Right renal pelvis (tissue), 4 donors: ENCODE data around the gene TMEM88. TPM values are rescaled to one million over a fixed set of nuclear protein-coding genes. Genes with fewer than 3 reads are reported as not detected.

Source experiments
- DNase-seq, 4 donors: peaks; one replicate each; pipeline ENCODE4 v3.0.0-alpha.2; 2013; ENCODE audit warnings: low read depth in 4 of 4, low spot score in 3 of 4, missing footprints in 1 of 4
- polyA plus RNA-seq, 4 donors: library from polyadenylated mRNA; unstranded; fragments of 120-200 nt; gene quantifications; one replicate each; pipeline ENCODE4 v1.2.1, GENCODE V29; 2013; ENCODE audit not compliant: insufficient read length in 4 of 4

The TMEM88 gene
- polyA plus RNA-seq, 4 donors = 24.2 to 29.6 (median 28.4) TPM

DNA sequence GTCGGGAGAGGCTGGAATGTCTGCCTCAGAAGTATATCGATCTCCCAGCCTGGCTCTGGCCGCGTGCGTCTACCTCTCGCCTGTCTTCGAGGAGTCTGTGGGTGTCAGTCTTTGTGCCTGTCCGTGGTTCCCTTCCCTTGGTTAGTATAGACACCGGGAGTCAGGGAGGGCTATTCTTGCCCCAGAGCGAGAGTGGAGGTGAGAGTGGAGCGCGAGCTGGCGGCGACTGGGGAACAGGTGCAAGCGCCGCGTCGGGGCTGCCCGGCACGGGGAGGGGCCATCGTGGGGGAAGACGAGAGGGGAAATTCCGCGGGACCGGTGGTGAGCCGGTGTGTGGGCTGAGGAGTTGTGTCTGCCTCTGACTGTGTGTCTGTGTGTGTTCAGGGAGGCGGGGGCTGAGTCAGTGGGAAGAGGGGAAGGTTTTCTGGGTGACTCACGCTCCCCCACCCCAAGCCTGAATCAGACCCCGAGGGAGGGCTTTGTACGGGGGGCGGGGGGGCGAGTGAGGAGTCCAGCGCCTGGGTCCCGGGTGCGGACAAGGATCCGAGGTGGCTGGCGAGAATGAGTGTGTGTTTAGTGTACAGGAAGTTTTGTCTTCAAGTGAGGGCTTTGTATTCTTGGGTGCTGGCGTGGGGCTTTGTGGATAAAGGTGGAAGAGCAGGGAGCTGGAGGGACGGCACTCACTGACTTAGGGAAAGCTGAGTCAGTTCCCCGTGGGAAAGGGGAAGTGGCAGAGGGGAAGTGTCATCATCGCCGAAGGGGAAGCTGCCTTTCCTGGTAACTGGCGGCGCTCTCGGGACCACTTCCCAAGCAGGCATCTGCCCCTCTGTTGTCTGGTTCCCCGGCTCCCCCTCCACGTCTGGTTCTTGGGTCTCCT is 12.2 kb upstream of the TMEM88 start:
- no peak for DNase-seq

GRCh38 chr17:7843257-7843535 is 11.7 kb upstream of the TMEM88 start:
- DNase-seq = no peak

DNA sequence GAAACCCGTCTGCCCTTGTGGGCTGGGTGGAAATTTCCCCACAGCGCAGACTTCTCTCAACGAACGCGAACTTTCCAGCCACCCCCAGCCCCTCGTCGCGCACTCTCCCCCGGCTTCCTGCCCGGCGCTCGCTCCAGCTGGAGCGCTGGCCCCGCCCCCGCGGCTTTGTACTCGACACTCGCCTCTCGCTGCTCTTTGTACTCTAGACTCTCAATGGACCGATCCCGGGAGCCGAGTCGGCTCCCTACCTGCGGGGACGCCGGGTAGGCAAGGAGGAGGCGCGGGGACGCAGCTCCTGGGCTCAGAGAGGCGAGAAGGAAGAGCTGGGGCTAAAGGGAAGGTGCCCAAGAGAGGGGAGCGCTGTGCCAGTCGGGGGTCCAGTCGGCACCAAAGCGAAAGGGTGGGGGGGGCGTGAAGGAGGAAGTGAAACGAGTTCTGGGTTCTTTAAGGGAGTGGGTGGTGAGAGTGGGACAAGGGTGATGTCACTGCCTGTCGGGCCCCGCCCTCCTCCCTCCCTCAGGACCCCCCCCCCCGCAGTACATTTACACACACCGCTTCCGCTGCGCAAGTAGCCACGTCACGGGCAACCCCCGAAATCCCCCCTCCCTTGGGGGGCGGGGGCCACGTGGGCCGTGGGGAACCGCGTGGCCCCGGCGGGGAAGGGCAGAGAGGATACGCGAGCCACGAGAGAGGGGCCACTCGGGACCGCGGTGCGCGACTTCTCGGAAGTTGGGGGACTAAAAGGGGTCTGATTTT is 11.2 kb upstream of the TMEM88 start:
- peak in 2 of 4 donors; percentile 70 to 71 for DNase-seq

- peak in 2 of 4 donors; percentile 83 to 84 for DNase-seq
Measured at GRCh38 chr17:7844292-7845154, 10.3 kb upstream of the TMEM88 start.

DNA sequence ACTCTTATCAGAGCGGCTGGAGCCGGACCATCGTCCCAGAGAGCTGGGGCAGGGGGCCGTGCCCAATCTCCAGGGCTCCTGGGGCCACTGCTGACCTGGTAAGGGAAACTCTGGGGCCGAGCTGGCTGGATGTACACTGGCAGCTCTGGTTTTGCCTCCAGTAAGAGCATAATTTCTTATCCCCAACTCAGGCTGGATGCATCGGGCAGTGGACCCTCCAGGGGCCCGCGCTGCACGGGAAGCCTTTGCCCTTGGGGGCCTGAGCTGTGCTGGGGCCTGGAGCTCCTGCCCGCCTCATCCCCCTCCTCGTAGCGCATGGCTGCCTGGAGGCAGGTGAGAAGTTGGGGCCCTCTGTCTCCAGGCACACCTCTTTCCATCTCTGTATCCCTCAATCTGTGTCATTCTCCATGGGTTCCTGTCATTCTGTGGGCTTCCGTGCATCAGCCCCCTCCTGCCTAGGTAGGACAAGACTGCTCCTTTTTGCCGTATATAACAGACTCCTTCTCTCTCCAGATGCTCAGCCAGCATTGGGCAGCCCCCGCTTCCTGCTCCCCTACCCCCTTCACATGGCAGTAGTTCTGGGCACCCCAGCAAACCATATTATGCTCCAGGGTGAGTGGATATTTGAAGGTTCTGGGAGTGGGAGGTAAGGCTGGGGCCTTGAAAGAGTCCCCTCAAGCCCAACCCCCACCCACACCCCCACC is 9.4 kb upstream of the TMEM88 start:
- no peak for DNase-seq

GRCh38 chr17:7846063-7846735 is 8.7 kb upstream of the TMEM88 start:
- DNase-seq = no peak

DNA sequence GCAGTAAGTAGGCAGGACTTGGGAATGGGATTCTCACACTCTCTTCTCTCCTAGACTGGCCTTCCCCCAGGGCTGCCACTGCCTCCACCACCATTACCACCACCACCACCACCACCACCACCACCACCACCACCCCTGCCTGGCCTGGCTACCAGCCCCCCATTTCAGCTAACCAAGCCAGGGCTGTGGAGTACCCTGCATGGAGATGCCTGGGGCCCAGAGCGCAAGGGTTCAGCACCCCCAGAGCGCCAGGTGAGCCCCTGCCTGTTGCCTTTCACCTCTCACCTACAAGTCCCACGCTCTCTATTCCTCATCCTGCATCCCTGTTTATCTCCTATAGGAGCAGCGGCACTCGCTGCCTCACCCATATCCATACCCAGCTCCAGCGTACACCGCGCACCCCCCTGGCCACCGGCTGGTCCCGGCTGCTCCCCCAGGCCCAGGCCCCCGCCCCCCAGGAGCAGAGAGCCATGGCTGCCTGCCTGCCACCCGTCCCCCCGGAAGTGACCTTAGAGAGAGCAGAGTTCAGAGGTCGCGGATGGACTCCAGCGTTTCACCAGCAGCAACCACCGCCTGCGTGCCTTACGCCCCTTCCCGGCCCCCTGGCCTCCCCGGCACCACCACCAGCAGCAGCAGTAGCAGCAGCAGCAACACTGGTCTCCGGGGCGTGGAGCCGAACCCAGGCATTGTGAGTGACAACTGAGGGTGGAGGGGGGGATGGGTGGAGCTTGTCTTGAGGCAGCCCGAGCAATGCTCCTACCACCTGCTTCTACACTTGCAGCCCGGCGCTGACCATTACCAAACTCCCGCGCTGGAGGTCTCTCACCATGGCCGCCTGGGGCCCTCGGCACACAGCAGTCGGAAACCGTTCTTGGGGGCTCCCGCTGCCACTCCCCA is 7.9 kb upstream of the TMEM88 start:
- no peak for DNase-seq

DNA sequence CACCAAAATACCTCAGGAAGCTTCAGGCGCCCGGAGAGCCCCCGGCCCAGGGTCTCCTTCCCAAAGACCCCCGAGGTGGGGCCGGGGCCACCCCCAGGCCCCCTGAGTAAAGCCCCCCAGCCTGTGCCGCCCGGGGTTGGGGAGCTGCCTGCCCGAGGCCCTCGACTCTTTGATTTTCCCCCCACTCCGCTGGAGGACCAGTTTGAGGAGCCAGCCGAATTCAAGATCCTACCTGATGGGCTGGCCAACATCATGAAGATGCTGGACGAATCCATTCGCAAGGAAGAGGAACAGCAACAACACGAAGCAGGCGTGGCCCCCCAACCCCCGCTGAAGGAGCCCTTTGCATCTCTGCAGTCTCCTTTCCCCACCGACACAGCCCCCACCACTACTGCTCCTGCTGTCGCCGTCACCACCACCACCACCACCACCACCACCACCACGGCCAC is 6.7 kb upstream of the TMEM88 start:
- no peak for DNase-seq

DNA sequence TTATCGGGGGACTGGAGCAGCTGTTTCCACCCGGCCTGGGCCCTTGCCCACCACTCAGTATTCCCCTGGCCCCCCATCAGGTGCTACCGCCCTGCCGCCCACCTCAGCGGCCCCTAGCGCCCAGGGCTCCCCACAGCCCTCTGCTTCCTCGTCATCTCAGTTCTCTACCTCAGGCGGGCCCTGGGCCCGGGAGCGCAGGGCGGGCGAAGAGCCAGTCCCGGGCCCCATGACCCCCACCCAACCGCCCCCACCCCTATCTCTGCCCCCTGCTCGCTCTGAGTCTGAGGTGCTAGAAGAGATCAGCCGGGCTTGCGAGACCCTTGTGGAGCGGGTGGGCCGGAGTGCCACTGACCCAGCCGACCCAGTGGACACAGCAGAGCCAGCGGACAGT is 6.1 kb upstream of the TMEM88 start:
- no peak for DNase-seq

DNA sequence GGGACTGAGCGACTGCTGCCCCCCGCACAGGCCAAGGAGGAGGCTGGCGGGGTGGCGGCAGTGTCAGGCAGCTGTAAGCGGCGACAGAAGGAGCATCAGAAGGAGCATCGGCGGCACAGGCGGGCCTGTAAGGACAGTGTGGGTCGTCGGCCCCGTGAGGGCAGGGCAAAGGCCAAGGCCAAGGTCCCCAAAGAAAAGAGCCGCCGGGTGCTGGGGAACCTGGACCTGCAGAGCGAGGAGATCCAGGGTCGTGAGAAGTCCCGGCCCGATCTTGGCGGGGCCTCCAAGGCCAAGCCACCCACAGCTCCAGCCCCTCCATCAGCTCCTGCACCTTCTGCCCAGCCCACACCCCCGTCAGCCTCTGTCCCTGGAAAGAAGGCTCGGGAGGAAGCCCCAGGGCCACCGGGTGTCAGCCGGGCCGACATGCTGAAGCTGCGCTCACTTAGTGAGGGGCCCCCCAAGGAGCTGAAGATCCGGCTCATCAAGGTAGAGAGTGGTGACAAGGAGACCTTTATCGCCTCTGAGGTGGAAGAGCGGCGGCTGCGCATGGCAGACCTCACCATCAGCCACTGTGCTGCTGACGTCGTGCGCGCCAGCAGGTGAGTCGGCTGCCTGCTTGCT is 5.6 kb upstream of the TMEM88 start:
- DNase-seq = no peak

GRCh38 chr17:7849751-7850504 is 4.9 kb upstream of the TMEM88 start:
- no peak for DNase-seq

DNA sequence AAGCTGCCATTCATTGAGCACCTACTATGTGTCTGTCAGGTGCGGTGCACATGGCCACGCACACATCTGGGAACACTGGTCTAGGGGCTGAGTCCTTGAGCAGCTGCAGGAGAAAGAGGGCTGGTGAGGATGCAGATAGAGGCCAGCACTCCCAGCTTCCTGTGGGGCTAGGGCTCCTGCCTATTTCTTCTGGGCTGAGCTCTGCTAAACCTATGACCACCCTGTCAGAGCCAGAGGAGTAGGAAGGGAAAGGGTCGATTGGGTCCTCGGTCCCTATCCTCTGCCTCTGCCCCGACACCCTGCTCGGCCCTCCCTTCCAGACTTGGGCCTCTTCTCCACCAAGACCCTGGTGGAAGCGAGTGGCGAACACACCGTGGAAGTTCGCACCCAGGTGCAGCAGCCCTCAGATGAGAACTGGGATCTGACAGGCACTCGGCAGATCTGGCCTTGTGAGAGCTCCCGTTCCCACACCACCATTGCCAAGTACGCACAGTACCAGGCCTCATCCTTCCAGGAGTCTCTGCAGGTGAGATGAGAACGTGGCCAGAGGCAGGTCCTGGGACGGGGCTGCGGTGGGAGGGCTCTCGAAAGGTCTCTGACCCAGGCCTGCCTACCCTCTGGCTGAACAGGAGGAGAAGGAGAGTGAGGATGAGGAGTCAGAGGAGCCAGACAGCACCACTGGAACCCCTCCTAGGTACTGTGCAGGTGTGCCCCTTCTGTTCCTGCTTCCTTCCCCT is 4.0 kb upstream of the TMEM88 start:
- no peak for DNase-seq

DNA sequence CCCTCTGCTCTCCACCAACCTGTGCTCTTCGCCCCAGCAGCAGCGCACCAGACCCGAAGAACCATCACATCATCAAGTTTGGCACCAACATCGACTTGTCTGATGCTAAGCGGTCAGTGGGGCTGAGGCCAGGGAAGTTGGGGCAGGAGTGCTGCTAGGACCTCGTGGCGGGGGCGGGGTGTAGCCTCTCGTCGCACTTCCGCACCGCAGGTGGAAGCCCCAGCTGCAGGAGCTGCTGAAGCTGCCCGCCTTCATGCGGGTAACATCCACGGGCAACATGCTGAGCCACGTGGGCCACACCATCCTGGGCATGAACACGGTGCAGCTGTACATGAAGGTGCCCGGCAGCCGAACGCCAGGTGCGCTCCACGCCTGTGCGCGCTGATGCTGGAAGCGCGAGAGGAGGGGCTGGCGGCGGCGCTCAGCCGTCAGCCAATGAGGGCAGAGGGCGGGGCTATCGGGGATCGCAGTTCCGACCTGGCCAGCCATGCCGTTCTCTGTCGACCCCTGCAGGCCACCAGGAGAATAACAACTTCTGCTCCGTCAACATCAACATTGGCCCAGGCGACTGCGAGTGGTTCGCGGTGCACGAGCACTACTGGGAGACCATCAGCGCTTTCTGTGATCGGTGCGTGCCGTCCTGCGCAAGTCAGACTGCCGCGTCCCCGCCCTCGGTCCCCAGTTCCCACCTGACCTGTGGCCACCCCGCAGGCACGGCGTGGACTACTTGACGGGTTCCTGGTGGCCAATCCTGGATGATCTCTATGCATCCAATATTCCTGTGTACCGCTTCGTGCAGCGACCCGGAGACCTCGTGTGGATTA is 3.2 kb upstream of the TMEM88 start:
- DNase-seq = peak in 2 of 4 donors; percentile 74 to 85

DNA sequence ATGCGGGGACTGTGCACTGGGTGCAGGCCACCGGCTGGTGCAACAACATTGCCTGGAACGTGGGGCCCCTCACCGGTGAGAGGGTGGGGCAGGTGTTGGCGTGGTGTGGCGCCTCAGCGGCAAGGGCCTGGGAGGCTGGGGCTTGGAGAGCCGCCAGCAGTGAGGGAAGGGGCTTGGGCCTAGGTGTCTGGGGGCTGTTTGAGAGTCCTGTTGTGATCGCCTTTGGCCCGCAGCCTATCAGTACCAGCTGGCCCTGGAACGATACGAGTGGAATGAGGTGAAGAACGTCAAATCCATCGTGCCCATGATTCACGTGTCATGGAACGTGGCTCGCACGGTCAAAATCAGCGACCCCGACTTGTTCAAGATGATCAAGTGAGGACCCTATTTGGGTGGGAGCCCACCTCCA is 2.6 kb upstream of the TMEM88 start:
- no peak for DNase-seq

DNA sequence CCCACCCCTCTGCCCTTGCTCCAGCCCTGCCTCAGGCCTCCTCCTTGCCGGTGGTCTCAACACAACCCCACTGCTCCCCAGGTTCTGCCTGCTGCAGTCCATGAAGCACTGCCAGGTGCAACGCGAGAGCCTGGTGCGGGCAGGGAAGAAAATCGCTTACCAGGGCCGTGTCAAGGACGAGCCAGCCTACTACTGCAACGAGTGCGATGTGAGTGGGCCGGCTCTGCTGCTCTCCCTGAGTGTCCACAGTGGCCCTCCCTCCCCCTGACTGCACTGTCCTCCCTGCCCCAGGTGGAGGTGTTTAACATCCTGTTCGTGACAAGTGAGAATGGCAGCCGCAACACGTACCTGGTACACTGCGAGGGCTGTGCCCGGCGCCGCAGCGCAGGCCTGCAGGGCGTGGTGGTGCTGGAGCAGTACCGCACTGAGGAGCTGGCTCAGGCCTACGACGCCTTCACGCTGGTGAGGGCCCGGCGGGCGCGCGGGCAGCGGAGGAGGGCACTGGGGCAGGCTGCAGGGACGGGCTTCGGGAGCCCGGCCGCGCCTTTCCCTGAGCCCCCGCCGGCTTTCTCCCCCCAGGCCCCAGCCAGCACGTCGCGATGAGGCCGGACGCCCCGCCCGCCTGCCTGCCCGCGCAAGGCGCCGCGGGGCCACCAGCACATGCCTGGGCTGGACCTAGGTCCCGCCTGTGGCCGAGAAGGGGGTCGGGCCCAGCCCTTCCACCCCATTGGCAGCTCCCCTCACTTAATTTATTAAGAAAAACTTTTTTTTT is 1.8 kb upstream of the TMEM88 start:
- no peak for DNase-seq

GRCh38 chr17:7853691-7854038 is 1.2 kb upstream of the TMEM88 start:
- no peak for DNase-seq
